ENCODE results near the gene CACNA1C. TPM values are rescaled to one million over a fixed set of nuclear protein-coding genes. Genes with fewer than 3 reads are reported as not detected.

The CACNA1C gene
- total RNA-seq, 4 donors from 2014 or later: 2.0 to 4.2 (median 2.5) TPM

DNA sequence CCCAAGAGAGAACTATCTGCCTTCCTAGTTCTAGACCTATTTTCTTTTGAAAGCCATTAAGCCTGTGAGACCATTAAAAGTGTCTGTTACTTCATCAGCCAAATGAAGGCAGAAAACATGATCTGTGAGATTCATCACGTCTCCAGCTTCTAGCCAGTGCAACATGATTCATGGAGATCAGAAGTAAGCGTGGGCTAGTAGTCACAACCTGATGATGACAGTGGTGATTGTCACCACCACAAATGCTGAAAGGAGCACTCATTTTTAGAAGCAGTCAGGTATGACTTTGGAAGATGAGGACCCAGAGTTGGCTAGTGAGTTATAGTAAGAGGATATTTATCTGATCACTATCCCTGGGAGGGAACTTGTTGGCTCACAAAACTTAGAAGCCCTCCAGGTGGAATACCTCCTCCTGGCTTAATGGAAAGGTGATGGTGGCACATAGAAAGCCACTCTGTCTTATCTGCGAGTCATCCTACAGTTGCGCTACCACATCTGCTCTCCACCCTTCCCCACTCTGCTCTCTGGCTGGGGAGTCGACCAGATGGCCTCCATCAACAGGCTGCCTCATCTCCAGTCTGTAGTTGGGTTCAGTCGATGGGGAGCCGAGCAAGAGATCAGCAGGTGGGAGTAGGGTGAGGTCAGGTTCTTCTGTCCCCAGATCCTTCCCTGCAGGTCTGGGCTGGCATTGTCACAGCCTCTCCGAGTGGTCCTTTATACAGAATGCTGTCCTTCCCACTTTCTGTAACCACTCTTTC, 424.4 kb downstream of the CACNA1C start:
- no peak for DNase-seq
- intact Hi-C loops (cut with DNase I): no loop called here
- Histone ChIP-seq H3K27me3 (no peaks in the 10 kb centered on the region), H3K27ac (no peak overlapping the region), H3K36me3 (no peaks in the 10 kb centered on the region), H3K4me1 (no peaks in the 10 kb centered on the region), H3K9me3 (no peaks in the 10 kb centered on the region), H3K4me3 (replicated peaks in 1 of 3) (no peak overlapping the region)
- no peak for TF ChIP-seq CTCF (IDR thresholded peaks at IDR 0.05)
- no peak for TF ChIP-seq POLR2A (IDR thresholded peaks at IDR 0.05)
- 87 to 91% methylated on average over 8 of the region's 8 CpGs for WGBS, 2 donors

DNA sequence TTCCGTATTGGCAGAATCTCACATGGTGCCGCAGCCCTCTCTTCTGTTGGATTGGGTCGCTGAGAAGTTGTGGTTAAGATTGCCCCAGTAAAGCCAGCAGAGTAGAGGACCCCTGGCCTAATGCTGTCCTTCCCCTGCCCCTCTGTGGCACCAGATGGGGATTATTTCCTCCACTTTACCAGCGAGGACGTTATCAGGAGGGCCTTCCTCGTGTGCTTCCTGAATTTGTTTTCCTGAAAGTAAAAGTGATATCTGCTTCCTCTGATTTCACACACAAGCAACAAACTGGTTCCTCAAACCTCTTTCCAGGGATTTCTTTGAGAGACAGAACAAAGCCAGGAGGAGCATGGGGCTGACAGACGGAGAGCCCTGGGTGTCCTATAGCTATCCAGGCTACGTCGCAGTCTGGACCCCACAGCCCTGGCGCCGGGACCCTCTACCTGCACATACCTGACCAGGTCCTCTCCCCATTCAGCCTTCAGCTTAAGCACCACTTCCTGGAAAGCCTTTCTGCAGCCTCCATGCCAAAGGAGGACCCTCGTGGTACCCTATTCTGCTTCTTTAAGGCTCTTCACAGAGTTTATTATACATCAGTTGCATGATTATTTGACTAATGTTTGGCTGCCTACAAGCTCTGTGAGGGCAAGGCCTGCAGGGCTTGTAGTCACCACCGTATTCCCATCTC, 427.2 kb downstream of the CACNA1C start:
- TF ChIP-seq POLR2A (IDR thresholded peaks at IDR 0.05): no peak
- no peak for TF ChIP-seq CTCF (IDR thresholded peaks at IDR 0.05)

GRCh38 chr12:2481346-2481745, 428.6 kb downstream of the CACNA1C start:
- H3K4me3 ChIP-seq (replicated peaks in 1 of 3): no peak overlapping the region
- WGBS, 2 donors: 90 to 98% methylated on average over 8 of the region's 8 CpGs
- no peaks in the 10 kb centered on the region for H3K9me3 ChIP-seq
- no peak for TF ChIP-seq POLR2A (IDR thresholded peaks at IDR 0.05)
- no peak for TF ChIP-seq CTCF (IDR thresholded peaks at IDR 0.05)
- H3K27ac ChIP-seq: no peak overlapping the region
- H3K4me1 ChIP-seq: no peaks in the 10 kb centered on the region
- no peaks in the 10 kb centered on the region for H3K36me3 ChIP-seq
- no peak for DNase-seq
- no peaks in the 10 kb centered on the region for H3K27me3 ChIP-seq
- intact Hi-C loops (cut with DNase I): no loop called here

More for the DNA sequence above, 427.2 kb downstream of the CACNA1C start:
- Histone ChIP-seq H3K9me3 (no peaks in the 10 kb centered on the region), H3K4me3 (replicated peaks in 1 of 3) (no peak overlapping the region), H3K27ac (no peak overlapping the region), H3K4me1 (no peaks in the 10 kb centered on the region), H3K36me3 (no peaks in the 10 kb centered on the region), H3K27me3 (no peaks in the 10 kb centered on the region)
- DNase-seq: no peak
- intact Hi-C loops (cut with DNase I): no loop called here
- 81 to 92% methylated on average over 13 of the region's 13 CpGs for WGBS, 2 donors

DNA sequence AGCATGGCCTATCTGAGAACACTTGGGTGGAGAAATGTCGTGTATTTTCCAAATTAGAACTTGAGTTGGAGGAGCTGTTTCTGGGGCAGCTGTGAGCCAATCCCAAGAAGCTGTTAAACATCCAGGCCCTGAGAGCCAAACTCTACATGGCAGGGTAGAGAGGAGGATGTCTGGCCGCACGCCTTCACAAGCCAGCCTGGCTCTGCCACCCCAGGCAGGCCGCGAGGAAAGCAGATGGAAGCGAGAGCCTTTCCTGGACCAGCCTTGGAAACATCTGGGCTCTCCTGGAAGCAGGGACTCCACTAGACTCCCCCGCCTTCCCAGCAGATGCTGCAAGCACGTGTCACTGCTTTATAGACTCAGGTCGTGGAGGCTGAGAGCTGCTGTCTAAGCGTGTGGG, 429.2 kb downstream of the CACNA1C start:
- H3K36me3 ChIP-seq: no peaks in the 10 kb centered on the region
- TF ChIP-seq POLR2A (IDR thresholded peaks at IDR 0.05) (no peak), CTCF (IDR thresholded peaks at IDR 0.05) (no peak)
- H3K4me1 ChIP-seq: no peaks in the 10 kb centered on the region
- no peak overlapping the region for H3K27ac ChIP-seq
- 84 to 86% methylated on average over 6 to 8 of the region's 10 CpGs for WGBS, 2 donors
- DNase-seq: no peak
- H3K9me3 ChIP-seq: no peaks in the 10 kb centered on the region
- no peaks in the 10 kb centered on the region for H3K27me3 ChIP-seq
- intact Hi-C loops (cut with DNase I): no loop called here
- no peak overlapping the region for H3K4me3 ChIP-seq (replicated peaks in 1 of 3)
